ENCODE results near the gene ABCC6.
"Not testable (repeated sequence)": the region's sequence is repeated elsewhere in the genome, so short reads cannot be mapped to it uniquely, and the experiment has no call there.

ABCC6 gene

GRCh38 chr16:16112450-16113053 is 110.7 kb downstream of the ABCC6 start:
- DNase-seq (ENCODE audit: low read depth) = no peak

- DNase-seq (ENCODE audit: low read depth) = no peak
Observed at GRCh38 chr16:16111639-16112038, 111.7 kb downstream of the ABCC6 start.

GRCh38 chr16:16110111-16110490 is 113.2 kb downstream of the ABCC6 start:
- DNase-seq (ENCODE audit: low read depth) = no peak

DNA sequence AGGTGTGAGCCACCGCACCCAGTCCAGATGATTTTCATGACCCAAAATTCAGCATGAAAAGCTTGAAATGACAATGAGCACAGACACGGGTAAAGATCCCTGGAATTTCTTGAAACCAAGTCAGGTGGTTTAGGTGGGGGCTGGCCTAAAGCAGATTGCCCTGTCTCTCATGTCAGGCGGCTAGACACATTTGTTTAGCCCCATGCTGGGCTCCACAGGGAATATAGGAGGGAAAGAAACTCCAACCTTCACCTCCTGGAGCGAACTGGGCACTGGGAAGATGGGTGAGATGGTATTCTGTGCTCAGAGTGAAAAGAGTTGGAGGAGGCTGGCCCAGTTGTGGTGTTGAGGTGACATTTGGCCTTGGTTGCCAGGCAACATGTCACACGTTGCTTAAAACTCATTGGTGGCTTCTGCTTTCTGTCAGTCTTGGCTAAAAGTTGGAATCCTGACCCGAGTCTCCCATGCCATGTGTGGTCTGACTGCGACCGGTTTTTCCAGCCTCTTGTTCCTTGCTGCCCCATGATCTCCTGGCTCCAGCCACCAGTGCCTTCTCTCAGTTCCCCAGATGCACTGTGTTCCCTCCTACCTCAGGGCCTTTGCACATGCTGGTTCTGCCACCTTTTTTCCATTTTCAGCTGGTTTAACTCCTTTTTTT is 113.7 kb downstream of the ABCC6 start:
- no peak for DNase-seq (ENCODE audit: low read depth)

- no peak for DNase-seq (ENCODE audit: low read depth)
Observed at GRCh38 chr16:16108759-16109158, 114.5 kb downstream of the ABCC6 start.

- no peak for DNase-seq (ENCODE audit: low read depth)
Observed at GRCh38 chr16:16107839-16108238, 115.5 kb downstream of the ABCC6 start.

- DNase-seq (ENCODE audit: low read depth) = no peak
Observed at GRCh38 chr16:16106466-16106865, 116.8 kb downstream of the ABCC6 start.

DNA sequence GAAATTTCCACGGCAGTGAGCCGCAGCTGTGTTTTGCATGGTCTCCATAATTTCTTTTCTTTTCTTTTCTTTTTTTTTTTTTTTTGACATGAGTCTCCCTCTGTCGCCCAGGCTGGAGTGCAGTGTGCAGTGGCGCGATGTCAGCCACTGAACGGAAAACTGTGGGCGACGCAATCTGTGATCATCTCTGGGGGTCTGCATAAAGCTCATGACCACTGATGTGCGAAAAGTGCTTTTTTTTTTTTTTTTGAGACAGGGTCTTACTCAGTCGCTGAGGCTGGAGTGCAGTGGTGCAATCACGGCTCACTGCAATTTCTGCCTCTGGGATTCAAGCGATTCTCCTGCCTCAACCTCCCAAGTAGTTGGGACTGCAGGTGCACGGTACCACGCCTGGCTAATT is 117.6 kb downstream of the ABCC6 start:
- DNase-seq (ENCODE audit: low read depth) = no peak

DNA sequence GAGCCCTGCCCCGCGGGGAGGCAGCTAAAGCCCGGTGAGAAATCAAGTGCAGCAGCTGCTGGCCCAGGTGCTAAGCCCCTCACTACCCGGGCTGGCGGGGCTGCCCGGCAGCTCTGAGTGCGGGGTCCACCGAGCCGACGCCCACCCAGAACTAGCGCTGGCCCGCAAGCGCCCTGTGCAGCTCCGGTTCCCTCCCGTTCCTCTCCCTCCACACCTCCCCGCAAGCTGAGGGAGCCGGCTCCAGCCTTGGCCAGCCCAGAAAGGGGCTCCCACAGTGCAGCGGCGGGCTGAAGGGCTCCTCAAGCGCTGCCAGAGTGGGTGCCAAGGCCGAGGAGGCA is 118.5 kb downstream of the ABCC6 start:
- not testable (repeated sequence) for DNase-seq (ENCODE audit: low read depth)

GRCh38 chr16:16104132-16104803 is 119.0 kb downstream of the ABCC6 start:
- not testable (repeated sequence) for DNase-seq (ENCODE audit: low read depth)

- DNase-seq (ENCODE audit: low read depth) = no peak
Observed at GRCh38 chr16:16102738-16103137, 120.6 kb downstream of the ABCC6 start.

GRCh38 chr16:16101585-16101984 is 121.7 kb downstream of the ABCC6 start:
- no peak for DNase-seq (ENCODE audit: low read depth)

- no peak for DNase-seq (ENCODE audit: low read depth)
Observed at GRCh38 chr16:16100631-16101030, 122.7 kb downstream of the ABCC6 start.

- DNase-seq (ENCODE audit: low read depth) = no peak
Observed at GRCh38 chr16:16099320-16099719, 124.0 kb downstream of the ABCC6 start.

Data from T-helper 22 cell (primary cell).